GM19351 (cell line): ENCODE data around the gene CTU2.
A peak's percentile ranks its signal among the peaks of the same experiment; 100 is the strongest.

Experiments used
- ATAC-seq: cut with Tn5 transposase; IDR thresholded peaks from one replicate; pipeline ENCODE4 v1.9.1; 2021; ENCODE audit warnings: mild to moderate bottlenecking, moderate library complexity; ENCODE audit not compliant: unreplicated experiment

The CTU2 gene

GRCh38 chr16:88695753-88696152 is 10.6 kb upstream of the CTU2 start:
- ATAC-seq: no peak

DNA sequence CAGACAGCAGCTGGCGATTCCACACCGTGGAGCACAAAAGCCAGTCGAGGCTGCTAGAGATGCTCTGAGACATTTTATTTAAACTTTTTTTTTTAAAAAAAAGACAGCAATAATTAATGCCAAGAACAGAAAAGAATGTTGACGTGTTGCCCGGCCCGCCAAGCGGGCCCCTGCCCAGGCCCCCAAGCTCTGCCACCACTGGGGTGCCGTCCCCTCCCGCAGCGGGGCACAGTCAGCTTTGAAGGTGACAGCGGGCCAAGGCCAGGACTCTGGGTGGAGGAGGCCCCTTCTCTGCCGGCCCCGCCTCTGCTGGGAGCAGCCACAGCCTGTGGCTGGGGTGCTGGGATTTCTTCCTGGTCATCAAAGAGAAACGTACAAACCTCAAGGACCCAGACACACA is 9.9 kb upstream of the CTU2 start:
- ATAC-seq: no peak

GRCh38 chr16:88697116-88697830 is 9.0 kb upstream of the CTU2 start:
- no peak for ATAC-seq

- no peak for ATAC-seq
Observed at GRCh38 chr16:88697831-88698615, 8.3 kb upstream of the CTU2 start.

GRCh38 chr16:88698646-88699045 is 7.7 kb upstream of the CTU2 start:
- no peak for ATAC-seq

DNA sequence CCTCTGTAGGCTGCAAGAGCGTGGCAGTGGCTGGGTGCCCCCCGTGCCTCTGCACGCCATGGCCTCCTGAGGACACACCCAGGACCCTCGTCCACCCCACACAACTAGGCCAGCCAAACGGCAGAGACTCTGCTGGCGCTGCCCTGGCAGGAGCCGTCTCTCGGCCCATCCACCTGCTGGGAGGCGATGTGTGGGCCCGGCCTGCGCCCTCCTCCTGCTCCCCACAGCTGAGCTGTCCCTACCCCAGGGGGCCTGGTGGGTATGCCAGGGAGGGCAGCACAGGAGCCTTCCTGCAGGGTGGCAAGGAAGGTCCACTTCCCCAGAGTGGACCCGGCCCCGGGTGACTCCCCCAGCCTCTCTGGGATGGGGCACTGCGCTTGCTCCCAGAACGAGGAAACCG is 7.1 kb upstream of the CTU2 start:
- no peak for ATAC-seq

DNA sequence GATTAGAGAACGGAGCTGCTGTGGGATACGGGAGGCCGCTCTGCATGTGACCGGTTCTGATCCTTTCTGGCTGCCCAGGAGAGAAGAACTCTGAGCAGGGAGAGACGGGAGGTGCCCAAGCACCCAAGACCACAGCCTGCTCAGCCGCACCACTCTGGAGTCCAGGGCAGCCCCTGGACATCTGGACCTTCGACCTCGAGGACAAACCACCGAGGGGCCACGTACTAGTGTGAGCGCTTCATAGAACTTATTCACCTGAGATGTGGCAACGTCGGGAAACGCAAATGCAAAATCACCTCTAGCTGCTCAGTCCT is 6.0 kb upstream of the CTU2 start:
- no peak for ATAC-seq

GRCh38 chr16:88700636-88701482 is 5.4 kb upstream of the CTU2 start:
- peak; percentile 78 for ATAC-seq

DNA sequence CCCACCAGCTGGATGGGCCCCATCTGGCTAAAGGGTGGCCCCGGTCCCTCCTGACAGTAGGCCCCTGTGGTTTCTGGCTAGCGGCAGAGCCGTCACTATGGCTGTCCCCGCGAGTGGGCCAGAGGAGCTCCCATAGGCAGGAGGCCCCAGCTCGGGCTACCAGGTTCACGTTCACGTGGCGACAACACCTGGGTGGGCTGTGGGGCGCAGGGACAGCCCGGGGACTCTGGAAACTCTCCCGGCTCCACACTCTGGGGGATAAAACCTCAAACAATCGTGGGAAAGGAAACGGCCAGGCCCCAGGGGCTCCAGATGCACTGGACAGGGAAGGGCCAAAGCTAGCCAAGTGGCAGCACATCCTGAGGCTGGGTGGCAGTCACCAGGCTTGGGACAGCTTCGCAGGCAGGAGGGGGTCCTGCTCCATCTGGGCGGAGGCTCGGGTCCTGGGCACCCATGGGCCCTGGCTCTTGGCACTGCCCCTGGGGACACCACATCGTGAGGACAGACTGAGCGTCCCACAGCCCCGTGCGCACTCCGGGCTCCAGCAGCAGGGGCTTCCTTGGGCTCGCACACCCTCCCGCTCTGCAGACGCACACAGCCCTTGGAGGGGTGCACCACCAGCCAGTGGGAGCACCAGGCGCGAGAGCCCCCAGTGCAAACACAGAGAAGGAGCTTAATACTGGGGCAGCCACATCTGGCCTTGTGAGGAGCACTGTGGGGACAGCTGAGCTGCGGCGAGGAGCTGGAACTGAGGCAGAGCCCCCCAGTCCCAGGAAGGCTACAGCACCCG is 4.5 kb upstream of the CTU2 start:
- no peak for ATAC-seq

DNA sequence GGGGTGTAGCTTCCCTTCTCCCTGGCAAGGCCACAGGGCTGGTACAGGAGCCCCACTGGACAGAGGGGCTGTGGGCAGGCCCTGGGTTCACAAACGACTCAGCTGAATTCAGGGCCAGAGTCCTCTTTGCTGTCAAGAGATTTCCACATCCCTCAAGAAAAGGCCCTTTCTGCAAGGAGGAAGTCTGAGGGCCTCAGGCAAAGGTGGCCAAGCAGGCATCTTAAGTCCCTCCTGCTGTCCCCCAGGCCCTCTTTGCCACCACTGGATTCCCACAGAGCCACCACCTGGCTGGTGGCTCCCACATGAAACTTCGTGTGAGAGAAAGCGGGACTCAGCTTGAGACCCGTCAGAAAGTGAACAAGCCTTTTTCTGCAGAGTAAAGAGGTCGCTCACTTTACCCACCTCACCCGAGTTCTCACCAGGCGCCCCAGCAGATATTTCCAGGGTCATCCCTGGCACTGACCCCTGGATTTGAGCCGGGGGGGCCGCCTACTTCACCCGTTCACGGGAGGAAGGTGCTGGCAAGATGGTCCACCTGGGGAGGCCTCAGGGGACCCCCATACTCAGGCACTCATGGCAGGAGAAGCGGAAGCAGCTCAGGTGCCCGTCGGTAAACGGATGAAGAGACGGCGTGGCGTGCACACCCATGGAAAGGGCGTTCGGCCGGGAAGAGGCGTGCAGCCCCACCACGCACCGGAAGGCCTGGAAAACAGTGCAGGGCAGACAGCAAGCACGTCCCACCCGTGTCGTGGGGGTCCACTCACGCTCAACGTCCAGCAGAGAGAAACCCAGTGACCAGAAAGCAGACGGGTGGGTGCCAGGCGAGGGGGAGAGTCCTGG is 3.7 kb upstream of the CTU2 start:
- ATAC-seq: no peak

DNA sequence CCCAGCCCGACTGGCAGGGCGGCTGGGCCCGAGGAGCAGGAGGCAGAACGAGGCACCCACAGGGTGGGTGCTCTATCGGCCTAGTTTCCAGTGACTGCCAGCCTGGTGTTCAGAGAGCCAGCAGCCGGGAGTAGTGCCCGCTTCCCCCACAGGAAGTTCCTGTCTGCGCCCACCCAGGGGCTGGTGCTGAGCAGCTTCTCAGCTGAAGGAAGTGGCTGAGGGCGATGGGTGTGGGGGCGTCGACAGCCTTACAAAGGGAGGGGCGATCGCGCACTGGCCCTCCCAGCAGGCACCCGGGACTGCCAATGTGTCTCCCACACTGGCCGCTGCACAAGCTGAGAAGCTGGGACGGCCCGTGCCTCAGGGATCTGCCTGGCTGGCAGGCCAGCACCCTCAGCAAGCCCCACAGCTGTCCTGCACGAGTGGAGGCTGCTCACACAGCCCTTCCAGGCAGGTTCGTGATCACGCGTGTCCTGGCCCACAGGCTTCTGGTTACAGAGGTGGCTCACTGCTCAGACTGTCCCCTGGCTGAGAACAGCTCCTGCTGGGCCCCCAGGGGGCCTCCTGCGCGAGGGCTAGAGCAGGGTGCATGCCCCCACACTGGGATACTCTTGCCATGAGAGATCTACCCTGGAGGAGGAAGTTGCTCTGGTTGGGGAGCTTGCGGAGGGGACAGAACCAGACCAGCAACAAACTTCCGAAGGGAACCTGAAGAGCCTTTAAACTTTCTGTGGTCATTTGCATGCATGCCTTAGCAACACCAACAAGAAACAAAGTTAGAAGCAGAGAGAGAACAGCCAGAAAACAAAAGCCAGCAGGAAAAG is 2.6 kb upstream of the CTU2 start:
- no peak for ATAC-seq

- ATAC-seq: no peak
Observed at GRCh38 chr16:88705076-88705684, 1.1 kb upstream of the CTU2 start.

- peak; percentile 9 for ATAC-seq
Observed at GRCh38 chr16:88705801-88706228, 488 bp upstream of the CTU2 start.

DNA sequence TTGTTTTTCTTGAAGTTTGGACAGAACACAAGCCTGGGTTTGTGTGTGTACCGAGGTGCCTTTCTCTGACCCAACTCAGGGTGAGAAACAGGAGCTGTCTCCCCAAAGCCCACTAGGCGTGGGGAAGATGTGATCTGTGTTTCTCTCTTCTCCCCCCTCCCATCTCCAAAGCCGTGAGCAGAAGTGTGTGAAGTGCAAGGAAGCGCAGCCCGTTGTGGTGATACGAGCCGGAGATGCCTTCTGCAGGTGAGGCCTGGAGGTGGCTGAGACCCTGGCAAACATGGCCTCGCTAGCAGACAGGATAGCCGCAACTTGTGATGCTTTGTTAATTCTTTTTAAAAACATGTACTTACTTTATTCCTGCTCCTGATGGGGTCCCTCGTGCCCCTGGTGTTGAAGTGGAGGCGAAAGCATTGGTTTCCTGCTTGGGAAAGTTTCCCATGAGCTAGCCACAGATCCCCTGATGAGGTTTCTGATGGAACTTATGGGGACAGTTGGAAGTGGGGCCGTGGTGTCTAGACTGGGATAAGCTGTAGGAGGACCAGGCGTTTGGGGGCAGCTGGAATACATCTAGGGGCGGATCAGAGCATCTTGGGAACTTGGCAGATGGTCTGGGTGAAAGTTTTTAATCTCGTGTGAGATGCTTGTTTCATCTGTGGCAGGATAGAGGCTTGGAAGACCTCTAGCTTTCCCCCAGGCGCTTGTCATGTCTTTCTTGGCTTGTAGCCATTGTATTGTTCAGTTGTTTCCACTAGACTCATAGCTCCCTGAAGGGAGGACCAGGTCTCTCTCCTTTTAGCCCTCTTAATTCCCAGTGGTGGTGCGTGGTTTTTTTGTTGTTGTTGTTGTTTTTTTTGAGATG is 893 bp downstream of the CTU2 start:
- no peak for ATAC-seq

DNA sequence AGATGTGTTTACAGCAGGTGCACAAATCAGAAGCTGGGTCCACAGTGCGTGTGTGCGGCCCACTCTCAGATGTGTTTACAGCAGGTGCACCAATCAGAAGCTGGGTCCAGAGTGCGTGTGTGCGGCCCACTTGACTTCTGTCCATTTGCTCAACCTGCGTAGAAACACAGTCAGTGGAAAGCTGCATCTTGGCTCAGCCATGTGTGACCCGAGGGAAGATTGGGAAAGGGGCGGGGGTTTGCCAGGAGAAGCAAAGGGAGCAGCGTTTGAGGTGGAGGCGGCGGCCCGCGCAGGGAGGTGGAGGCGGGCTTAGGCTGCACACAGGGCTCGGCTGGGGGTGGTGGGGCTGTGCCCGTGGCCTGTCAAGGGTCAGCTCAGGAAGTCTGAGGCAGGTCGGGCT is 4.3 kb downstream of the CTU2 start:
- ATAC-seq: no peak

DNA sequence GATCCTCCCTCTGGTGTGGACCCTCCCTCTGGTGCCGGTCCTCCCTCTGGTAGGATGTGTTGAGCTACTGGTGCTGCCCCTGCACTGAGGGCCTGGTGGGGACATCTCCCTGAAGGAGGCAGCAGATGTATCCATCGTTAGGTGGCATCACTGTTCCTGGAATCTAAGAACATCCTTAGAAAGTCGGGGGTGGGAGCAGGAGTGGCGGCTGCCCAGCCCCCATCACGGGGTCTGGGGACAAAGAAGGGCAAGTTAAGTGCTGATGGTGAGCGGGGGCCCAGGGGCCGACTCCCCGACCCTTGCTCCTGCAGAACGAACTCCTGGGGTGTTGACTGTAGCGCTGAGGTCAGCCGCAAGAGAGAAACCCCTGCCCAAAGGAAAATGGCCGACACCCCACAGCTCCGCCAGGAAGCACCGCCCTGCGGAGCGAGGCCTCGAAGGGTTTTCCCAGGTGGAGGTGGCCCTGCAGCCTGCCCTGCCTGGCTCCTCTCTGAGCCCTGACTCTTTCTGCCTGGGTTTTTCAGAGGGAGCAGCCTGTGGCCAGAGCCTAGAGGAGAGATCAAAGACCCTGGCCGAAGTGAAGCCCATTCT is 5.5 kb downstream of the CTU2 start:
- ATAC-seq: no peak

- ATAC-seq: no peak
Observed at GRCh38 chr16:88712362-88712979, 6.2 kb downstream of the CTU2 start.
